GM12873 (cell line): ENCODE data around the gene SNCB.

Experiments
- TF ChIP-seq, protein P1 (sequence below): IDR thresholded peaks from 2 replicates; pipeline ENCODE4 v1.5.1; 2012; ENCODE audit warnings: low read depth, mild to moderate bottlenecking, moderate library complexity, low read length, control low read depth; ENCODE audit not compliant: insufficient read depth; ENCODE audit errors: missing control alignments

SNCB gene

DNA sequence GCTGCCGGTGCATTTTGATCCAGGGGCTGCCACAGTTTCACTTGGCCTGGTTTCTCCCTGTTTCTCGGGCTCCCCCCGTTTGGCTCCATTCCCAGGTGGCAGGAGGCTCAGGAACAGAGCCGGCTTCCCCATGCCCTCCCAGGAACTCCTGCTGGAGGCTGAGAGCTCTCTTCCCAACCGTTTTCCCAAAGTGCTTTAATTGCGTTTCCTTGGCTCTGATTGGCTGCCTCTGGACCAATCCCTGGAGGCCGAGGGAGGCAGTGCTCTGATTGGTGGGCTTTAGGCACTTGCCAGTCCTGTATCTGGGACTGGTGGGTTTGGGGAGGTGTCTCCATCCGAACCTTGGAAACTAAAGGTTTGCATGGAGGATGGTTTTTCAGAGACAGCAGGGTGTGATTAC, 21.8 kb upstream of the SNCB start:
- TF ChIP-seq, protein P1, sequence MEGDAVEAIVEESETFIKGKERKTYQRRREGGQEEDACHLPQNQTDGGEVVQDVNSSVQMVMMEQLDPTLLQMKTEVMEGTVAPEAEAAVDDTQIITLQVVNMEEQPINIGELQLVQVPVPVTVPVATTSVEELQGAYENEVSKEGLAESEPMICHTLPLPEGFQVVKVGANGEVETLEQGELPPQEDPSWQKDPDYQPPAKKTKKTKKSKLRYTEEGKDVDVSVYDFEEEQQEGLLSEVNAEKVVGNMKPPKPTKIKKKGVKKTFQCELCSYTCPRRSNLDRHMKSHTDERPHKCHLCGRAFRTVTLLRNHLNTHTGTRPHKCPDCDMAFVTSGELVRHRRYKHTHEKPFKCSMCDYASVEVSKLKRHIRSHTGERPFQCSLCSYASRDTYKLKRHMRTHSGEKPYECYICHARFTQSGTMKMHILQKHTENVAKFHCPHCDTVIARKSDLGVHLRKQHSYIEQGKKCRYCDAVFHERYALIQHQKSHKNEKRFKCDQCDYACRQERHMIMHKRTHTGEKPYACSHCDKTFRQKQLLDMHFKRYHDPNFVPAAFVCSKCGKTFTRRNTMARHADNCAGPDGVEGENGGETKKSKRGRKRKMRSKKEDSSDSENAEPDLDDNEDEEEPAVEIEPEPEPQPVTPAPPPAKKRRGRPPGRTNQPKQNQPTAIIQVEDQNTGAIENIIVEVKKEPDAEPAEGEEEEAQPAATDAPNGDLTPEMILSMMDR: no peak

DNA sequence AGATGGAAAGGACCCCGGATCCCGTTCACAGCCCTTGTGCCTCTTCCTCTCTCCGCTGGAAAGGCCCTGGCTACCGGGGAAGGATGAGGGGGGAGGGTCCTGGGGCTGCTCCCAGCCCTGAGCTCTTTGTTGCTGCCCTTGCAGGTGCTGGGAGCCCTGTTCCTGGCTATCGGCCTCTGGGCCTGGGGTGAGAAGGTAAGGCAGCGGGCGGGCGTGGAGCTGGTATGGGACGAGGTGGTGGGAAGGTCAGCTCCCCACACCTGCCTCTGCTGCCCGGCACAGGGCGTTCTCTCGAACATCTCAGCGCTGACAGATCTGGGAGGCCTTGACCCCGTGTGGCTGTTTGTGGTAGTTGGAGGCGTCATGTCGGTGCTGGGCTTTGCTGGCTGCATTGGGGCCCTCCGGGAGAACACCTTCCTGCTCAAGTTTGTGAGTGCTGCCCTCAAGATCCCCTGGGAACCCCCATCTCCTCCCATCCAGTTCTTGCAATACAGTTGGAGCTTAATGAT, 21.2 kb upstream of the SNCB start:
- TF ChIP-seq, protein P1: peak; percentile 4

DNA sequence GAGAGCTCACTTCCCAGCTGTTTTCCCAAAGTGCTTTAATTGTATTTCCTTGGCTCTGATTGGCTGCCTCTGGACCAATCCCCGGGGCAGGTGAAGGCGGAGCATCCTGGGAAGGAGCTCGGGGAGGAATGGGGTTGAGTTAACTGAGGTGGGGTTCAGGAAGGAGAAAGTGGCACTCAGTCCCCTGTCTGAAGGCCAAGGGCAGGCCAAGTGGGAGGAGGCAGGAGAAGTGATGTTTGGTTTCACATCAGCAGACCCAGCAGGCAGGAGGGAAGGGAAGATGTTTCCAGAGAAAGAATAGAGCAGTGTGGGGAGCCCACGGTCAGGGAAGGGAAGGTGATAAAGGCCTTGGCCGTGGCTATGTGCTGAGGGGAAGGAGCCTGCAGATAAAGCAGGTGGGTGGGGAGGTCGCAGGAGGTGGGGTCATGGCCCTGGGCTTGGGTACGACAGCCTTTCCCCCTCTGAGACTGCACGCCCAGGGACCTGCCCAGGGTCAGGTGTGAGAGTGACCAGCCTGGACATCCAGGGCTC, 20.1 kb upstream of the SNCB start:
- TF ChIP-seq, protein P1: no peak

DNA sequence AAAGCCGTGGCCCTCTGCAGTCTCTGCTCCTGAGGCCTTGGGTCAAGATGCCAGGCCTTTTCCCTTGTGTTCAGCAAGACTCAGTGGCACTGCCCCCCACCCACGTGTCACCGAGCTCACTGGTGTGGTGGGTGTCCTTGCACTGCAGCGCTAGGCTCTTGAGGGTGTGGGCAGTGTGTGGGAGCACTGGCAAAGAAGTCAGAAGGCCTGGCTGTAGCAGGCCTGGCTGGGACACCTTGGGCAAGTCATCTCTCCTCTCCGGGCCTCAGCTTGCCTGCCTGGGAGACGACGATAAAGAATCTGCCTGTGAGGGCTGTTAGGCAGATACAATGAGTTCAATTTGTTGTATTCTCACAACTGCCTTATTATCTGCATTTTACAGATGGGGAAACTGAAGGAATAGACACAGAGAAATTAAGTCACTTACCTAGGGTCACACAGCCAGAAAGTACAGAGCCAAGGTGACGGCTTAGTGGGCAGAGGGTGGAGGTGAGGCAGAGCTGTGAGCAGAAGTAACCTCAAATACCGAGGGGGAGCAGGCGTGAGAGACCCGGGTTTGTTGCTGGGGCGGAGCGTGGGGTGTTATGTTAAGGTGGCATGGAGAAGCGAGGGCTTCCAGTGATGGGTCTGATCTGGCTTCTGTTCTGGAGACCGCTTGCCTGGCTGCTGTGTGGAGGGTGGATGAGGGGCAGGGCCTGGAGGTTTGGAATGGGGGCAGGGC, 18.3 kb upstream of the SNCB start:
- TF ChIP-seq, protein P1: no peak

- TF ChIP-seq, protein P1: no peak
Observed at GRCh38 chr5:176647843-176648473, 17.6 kb upstream of the SNCB start.

- TF ChIP-seq, protein P1: no peak
Observed at GRCh38 chr5:176647030-176647842, 16.9 kb upstream of the SNCB start, which contains the start of gene TSPAN17. Gene TSPAN17, plus strand, starts transcription at chr5:176647484. Its CDS starts 132 bp downstream, at chr5:176647616.

GRCh38 chr5:176646707-176647029, 16.3 kb upstream of the SNCB start:
- TF ChIP-seq, protein P1: no peak
